Vagina (tissue), 2 donors: ENCODE data around the gene FIBCD1.

Source experiments
- CTCF ChIP-seq, 3 experiments: fragments of 450-650 bp in 2 of 3; fragments of 200-600 bp in 1 of 3; sonication (generic) in 1 of 3; IDR thresholded peaks; one replicate each; pipeline ENCODE4 v1.5.1; 2017 to 2019; ENCODE audit warnings: antibody characterized with exemption in 3 of 3, mild to moderate bottlenecking in 2 of 3, moderate library complexity in 2 of 3
- POLR2A ChIP-seq, 2 donors: fragments of 450-650 bp; IDR thresholded peaks; one replicate each; pipeline ENCODE4 v1.6.1; 2017; ENCODE audit warnings: antibody characterized with exemption in 2 of 2, mild to moderate bottlenecking in 2 of 2, moderate library complexity in 2 of 2
- POLR2AphosphoS5 ChIP-seq, 2 donors: sonication (generic); formaldehyde crosslinking; IDR thresholded peaks; one replicate each; pipeline ENCODE4 v1.9.0; 2017; ENCODE audit warnings: antibody characterized with exemption in 2 of 2, mild to moderate bottlenecking in 2 of 2, low read depth in 1 of 2; ENCODE audit not compliant: insufficient read depth in 1 of 2

GRCh38 chr9:130884111-130884531 lies 54.9 kb downstream of the FIBCD1 start:
- TF ChIP-seq CTCF (IDR thresholded peaks at IDR 0.05) (no peak), POLR2A (IDR thresholded peaks at IDR 0.05) (no peak), POLR2AphosphoS5 (IDR thresholded peaks at IDR 0.05; ENCODE audit: insufficient read depth in 1 of 2, low read depth in 1 of 2) (no peak)
